ENCODE results near the gene GCC1.

The GCC1 gene

DNA sequence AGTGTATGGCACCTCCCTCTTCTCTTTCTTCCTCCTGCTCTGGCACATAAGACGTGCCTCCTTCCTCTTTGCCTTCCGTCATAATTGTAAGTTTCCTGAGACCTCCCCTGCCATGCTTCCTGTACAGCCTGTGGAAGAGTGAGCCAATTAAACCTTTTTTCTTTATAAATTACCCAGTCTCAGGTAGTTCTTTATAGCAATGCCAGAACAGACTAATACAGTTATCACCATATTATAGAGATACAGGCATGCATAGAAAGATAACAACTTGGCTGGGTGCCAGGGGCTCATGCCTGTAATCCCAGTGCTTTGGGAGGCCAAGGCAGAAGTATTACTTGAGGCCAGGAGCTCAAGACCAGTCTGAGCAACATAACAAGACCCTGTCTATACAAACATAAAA is 53.2 kb downstream of the GCC1 start:
- no peak overlapping the region for H3K9ac ChIP-seq (ENCODE audit: low read length)
- H3K4me1 ChIP-seq (ENCODE audit: control insufficient read depth, insufficient read depth, low read length): no peaks in the 10 kb centered on the region

More for the DNA sequence above, 53.2 kb downstream of the GCC1 start:
- Histone ChIP-seq H3K4me3 (ENCODE audit: low read length) (no peak overlapping the region), H3K27me3 (ENCODE audit: control insufficient read depth, insufficient read depth, low read length) (peaks cover 3% of the 10 kb centered on the region), H3K36me3 (ENCODE audit: control insufficient read depth, insufficient read depth, low read length) (no peaks in the 10 kb centered on the region), H3K27ac (ENCODE audit: low read depth, low read length) (no peak overlapping the region)
